SK-N-MC (cell line): ENCODE data around the gene CDKL2.

Experiments used
- EZH2 ChIP-seq: fragments of 200-600 bp; sonication (generic); IDR thresholded peaks from one replicate; pipeline ENCODE4 v1.6.1; 2017; ENCODE audit warnings: antibody characterized with exemption
- POLR2AphosphoS5 ChIP-seq: IDR thresholded peaks from 2 replicates; pipeline ENCODE4 v1.6.1; 2012; ENCODE audit warnings: mild to moderate bottlenecking, low read depth, low read length, borderline replicate concordance

- TF ChIP-seq EZH2 (no peak), POLR2AphosphoS5 (no peak)
These were observed 77.9 kb downstream of the CDKL2 start for GRCh38 chr4:75552452-75552851.
